ENCODE measurements around the gene RTN3. TPM values are rescaled to one million over a fixed set of nuclear protein-coding genes. Genes with fewer than 3 reads are reported as not detected.
A peak's percentile ranks its signal among the peaks of the same experiment; 100 is the strongest.
"Not testable (repeated sequence)": the region's sequence is repeated elsewhere in the genome, so short reads cannot be mapped to it uniquely, and the experiment has no call there.

RTN3 gene
- total RNA-seq, 1 donor, result 65.1 TPM

GRCh38 chr11:63671322-63672155 lies 9.8 kb upstream of the RTN3 start, which contains the start of gene ATL3:
Gene ATL3 (minus strand): TSS chr11:63671376. CDS start chr11:63671335, 41 bp downstream.
- H3K4me1 ChIP-seq (ENCODE audit: insufficient read depth, low read length), result peaks cover 37% of the 10 kb centered on the region
- H3K27me3 ChIP-seq (ENCODE audit: insufficient read depth, low read length), result no peaks in the 10 kb centered on the region
- no peaks in the 10 kb centered on the region for H3K9me3 ChIP-seq (ENCODE audit: low read depth, low read length)
- peak within 1 kb of the TSS; percentile 70 for H3K4me3 ChIP-seq (ENCODE audit: low read length)

- no peak overlapping the region for H3K4me3 ChIP-seq (ENCODE audit: low read length)
Observed at GRCh38 chr11:63672156-63672463, 9.2 kb upstream of the RTN3 start.

GRCh38 chr11:63672936-63673539 lies 8.3 kb upstream of the RTN3 start:
- Histone ChIP-seq H3K27me3 (ENCODE audit: insufficient read depth, low read length) (no peaks in the 10 kb centered on the region), H3K4me1 (ENCODE audit: insufficient read depth, low read length) (peaks cover 31% of the 10 kb centered on the region), H3K4me3 (ENCODE audit: low read length) (no peak overlapping the region), H3K9me3 (ENCODE audit: low read depth, low read length) (no peaks in the 10 kb centered on the region)

More at GRCh38 chr11:63672156-63672463, 9.2 kb upstream of the RTN3 start:
- no peaks in the 10 kb centered on the region for H3K27me3 ChIP-seq (ENCODE audit: insufficient read depth, low read length)
- H3K9me3 ChIP-seq (ENCODE audit: low read depth, low read length), result no peaks in the 10 kb centered on the region
- peaks cover 37% of the 10 kb centered on the region for H3K4me1 ChIP-seq (ENCODE audit: insufficient read depth, low read length)

- Histone ChIP-seq H3K4me1 (ENCODE audit: insufficient read depth, low read length) (peaks cover 26% of the 10 kb centered on the region), H3K9me3 (ENCODE audit: low read depth, low read length) (no peaks in the 10 kb centered on the region), H3K4me3 (ENCODE audit: low read length) (no peak overlapping the region), H3K27me3 (ENCODE audit: insufficient read depth, low read length) (no peaks in the 10 kb centered on the region)
Observed at GRCh38 chr11:63673579-63673978, 7.7 kb upstream of the RTN3 start.

- H3K4me3 ChIP-seq (ENCODE audit: low read length), result peak overlapping the region; percentile 93
- H3K9me3 ChIP-seq (ENCODE audit: low read depth, low read length), result no peaks in the 10 kb centered on the region
- H3K4me1 ChIP-seq (ENCODE audit: insufficient read depth, low read length), result peaks cover 45% of the 10 kb centered on the region
- no peaks in the 10 kb centered on the region for H3K27me3 ChIP-seq (ENCODE audit: insufficient read depth, low read length)
Observed at GRCh38 chr11:63680834-63681320, 423 bp upstream of the RTN3 start.

- Histone ChIP-seq H3K4me1 (ENCODE audit: insufficient read depth, low read length) (peaks cover 60% of the 10 kb centered on the region), H3K27me3 (ENCODE audit: insufficient read depth, low read length) (no peaks in the 10 kb centered on the region), H3K9me3 (ENCODE audit: low read depth, low read length) (no peaks in the 10 kb centered on the region), H3K4me3 (ENCODE audit: low read length) (peak overlapping the region; percentile 93)
Observed at GRCh38 chr11:63682066-63683021, 1.0 kb downstream of the RTN3 start.

- no peaks in the 10 kb centered on the region for H3K9me3 ChIP-seq (ENCODE audit: low read depth, low read length)
- H3K4me3 ChIP-seq (ENCODE audit: low read length), result peak overlapping the region; percentile 93
- H3K27me3 ChIP-seq (ENCODE audit: insufficient read depth, low read length), result no peaks in the 10 kb centered on the region
- peaks cover 60% of the 10 kb centered on the region for H3K4me1 ChIP-seq (ENCODE audit: insufficient read depth, low read length)
Observed at GRCh38 chr11:63683133-63683991, 2.1 kb downstream of the RTN3 start.

GRCh38 chr11:63685158-63685721 lies 3.9 kb downstream of the RTN3 start:
- H3K9me3 ChIP-seq (ENCODE audit: low read depth, low read length); H3K27me3 ChIP-seq (ENCODE audit: insufficient read depth, low read length); H3K4me3 ChIP-seq (ENCODE audit: low read length): not testable (repeated sequence)
- peaks cover 66% of the 10 kb centered on the region for H3K4me1 ChIP-seq (ENCODE audit: insufficient read depth, low read length)

GRCh38 chr11:63686926-63687325 lies 5.6 kb downstream of the RTN3 start:
- no peak overlapping the region for H3K4me3 ChIP-seq (ENCODE audit: low read length)
- H3K27me3 ChIP-seq (ENCODE audit: insufficient read depth, low read length), result no peaks in the 10 kb centered on the region
- no peaks in the 10 kb centered on the region for H3K9me3 ChIP-seq (ENCODE audit: low read depth, low read length)
- H3K4me1 ChIP-seq (ENCODE audit: insufficient read depth, low read length), result peaks cover 58% of the 10 kb centered on the region

- H3K4me1 ChIP-seq (ENCODE audit: insufficient read depth, low read length), result peaks cover 49% of the 10 kb centered on the region
- no peaks in the 10 kb centered on the region for H3K9me3 ChIP-seq (ENCODE audit: low read depth, low read length)
- no peak overlapping the region for H3K4me3 ChIP-seq (ENCODE audit: low read length)
- no peaks in the 10 kb centered on the region for H3K27me3 ChIP-seq (ENCODE audit: insufficient read depth, low read length)
Observed at GRCh38 chr11:63687845-63688244, 6.5 kb downstream of the RTN3 start.

- Histone ChIP-seq H3K4me3 (ENCODE audit: low read length) (no peak overlapping the region), H3K4me1 (ENCODE audit: insufficient read depth, low read length) (peaks cover 22% of the 10 kb centered on the region), H3K9me3 (ENCODE audit: low read depth, low read length) (no peaks in the 10 kb centered on the region), H3K27me3 (ENCODE audit: insufficient read depth, low read length) (no peaks in the 10 kb centered on the region)
Observed at GRCh38 chr11:63694596-63694995, 13.3 kb downstream of the RTN3 start.

GRCh38 chr11:63698976-63699733 lies 17.9 kb downstream of the RTN3 start:
- Histone ChIP-seq H3K9me3 (ENCODE audit: low read depth, low read length) (no peaks in the 10 kb centered on the region), H3K27me3 (ENCODE audit: insufficient read depth, low read length) (no peaks in the 10 kb centered on the region), H3K4me1 (ENCODE audit: insufficient read depth, low read length) (peaks cover 13% of the 10 kb centered on the region), H3K4me3 (ENCODE audit: low read length) (no peak overlapping the region)

GRCh38 chr11:63699896-63700295 lies 18.6 kb downstream of the RTN3 start:
- H3K4me3 ChIP-seq (ENCODE audit: low read length), result no peak overlapping the region
- peaks cover 5% of the 10 kb centered on the region for H3K4me1 ChIP-seq (ENCODE audit: insufficient read depth, low read length)
- H3K27me3 ChIP-seq (ENCODE audit: insufficient read depth, low read length), result no peaks in the 10 kb centered on the region
- no peaks in the 10 kb centered on the region for H3K9me3 ChIP-seq (ENCODE audit: low read depth, low read length)

All from mononuclear cell (primary cell).